ENCODE results near the gene LRRIQ1.
A peak's percentile ranks its signal among the peaks of the same experiment; 100 is the strongest.

The LRRIQ1 gene

GRCh38 chr12:85057370-85057963, 21.3 kb downstream of the LRRIQ1 start:
- no peak overlapping the region for H3K4me3 ChIP-seq (ENCODE audit: control insufficient read depth, low read depth, low read length)
- TF ChIP-seq, protein P1, sequence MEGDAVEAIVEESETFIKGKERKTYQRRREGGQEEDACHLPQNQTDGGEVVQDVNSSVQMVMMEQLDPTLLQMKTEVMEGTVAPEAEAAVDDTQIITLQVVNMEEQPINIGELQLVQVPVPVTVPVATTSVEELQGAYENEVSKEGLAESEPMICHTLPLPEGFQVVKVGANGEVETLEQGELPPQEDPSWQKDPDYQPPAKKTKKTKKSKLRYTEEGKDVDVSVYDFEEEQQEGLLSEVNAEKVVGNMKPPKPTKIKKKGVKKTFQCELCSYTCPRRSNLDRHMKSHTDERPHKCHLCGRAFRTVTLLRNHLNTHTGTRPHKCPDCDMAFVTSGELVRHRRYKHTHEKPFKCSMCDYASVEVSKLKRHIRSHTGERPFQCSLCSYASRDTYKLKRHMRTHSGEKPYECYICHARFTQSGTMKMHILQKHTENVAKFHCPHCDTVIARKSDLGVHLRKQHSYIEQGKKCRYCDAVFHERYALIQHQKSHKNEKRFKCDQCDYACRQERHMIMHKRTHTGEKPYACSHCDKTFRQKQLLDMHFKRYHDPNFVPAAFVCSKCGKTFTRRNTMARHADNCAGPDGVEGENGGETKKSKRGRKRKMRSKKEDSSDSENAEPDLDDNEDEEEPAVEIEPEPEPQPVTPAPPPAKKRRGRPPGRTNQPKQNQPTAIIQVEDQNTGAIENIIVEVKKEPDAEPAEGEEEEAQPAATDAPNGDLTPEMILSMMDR (conservative IDR thresholded peaks at IDR 0.05; ENCODE audit: control insufficient read depth, insufficient read depth, low read depth, low read length) = peak; percentile 85
- peak; percentile 56 for DNase-seq (ENCODE audit: low read depth)

GRCh38 chr12:85058339-85058738, 22.2 kb downstream of the LRRIQ1 start:
- DNase-seq (ENCODE audit: low read depth) = no peak
- TF ChIP-seq, protein P1 (conservative IDR thresholded peaks at IDR 0.05; ENCODE audit: control insufficient read depth, insufficient read depth, low read depth, low read length) = no peak
- H3K4me3 ChIP-seq (ENCODE audit: control insufficient read depth, low read depth, low read length) = no peak overlapping the region

- H3K4me3 ChIP-seq (ENCODE audit: control insufficient read depth, low read depth, low read length) = no peak overlapping the region
- no peak for DNase-seq (ENCODE audit: low read depth)
- TF ChIP-seq, protein P1 (conservative IDR thresholded peaks at IDR 0.05; ENCODE audit: control insufficient read depth, insufficient read depth, low read depth, low read length) = no peak
Observed at GRCh38 chr12:85059594-85059993, 23.4 kb downstream of the LRRIQ1 start.

GRCh38 chr12:85060916-85061315, 24.8 kb downstream of the LRRIQ1 start:
- TF ChIP-seq, protein P1 (conservative IDR thresholded peaks at IDR 0.05; ENCODE audit: control insufficient read depth, insufficient read depth, low read depth, low read length) = no peak
- no peak overlapping the region for H3K4me3 ChIP-seq (ENCODE audit: control insufficient read depth, low read depth, low read length)

DNA sequence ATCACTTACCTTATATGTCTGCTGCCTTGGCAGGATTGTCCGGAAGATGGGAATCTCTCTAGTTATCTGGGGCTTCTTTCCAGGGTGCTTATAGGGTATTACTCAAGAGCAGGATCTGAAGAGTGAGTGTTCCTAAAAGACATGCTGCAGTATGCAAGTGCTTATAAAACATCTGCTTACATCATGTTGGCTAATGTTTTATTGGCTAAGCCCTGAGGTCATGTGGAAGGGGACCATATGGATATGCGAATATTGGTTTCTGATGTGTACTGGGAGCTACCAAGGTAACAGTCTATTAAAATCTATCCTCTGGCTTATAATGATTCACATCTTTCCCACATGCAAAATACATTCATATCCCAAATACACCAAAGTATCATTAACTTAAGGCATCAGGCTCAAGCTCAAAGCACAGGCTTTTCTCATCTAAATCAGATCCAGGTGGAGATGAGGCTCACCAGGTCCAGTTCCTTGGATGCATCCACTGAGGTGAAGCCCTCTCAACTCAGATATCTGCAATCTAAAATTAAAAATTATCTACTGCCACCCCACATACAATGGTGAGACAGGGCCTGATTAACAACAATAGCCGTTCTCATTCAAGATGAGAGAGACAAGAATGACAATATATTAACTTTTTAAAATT, 29.8 kb downstream of the LRRIQ1 start:
- no peak overlapping the region for H3K4me3 ChIP-seq (ENCODE audit: control insufficient read depth, low read depth, low read length)

More at GRCh38 chr12:85060916-85061315, 24.8 kb downstream of the LRRIQ1 start:
- no peak for DNase-seq (ENCODE audit: low read depth)

GRCh38 chr12:85072826-85073225, 36.7 kb downstream of the LRRIQ1 start:
- no peak for DNase-seq (ENCODE audit: low read depth)
- TF ChIP-seq, protein P1 (conservative IDR thresholded peaks at IDR 0.05; ENCODE audit: control insufficient read depth, insufficient read depth, low read depth, low read length) = no peak

More for the DNA sequence above, 29.8 kb downstream of the LRRIQ1 start:
- TF ChIP-seq, protein P1 (conservative IDR thresholded peaks at IDR 0.05; ENCODE audit: control insufficient read depth, insufficient read depth, low read depth, low read length) = no peak
- DNase-seq (ENCODE audit: low read depth) = peak; percentile 30

More at GRCh38 chr12:85072826-85073225, 36.7 kb downstream of the LRRIQ1 start:
- no peak overlapping the region for H3K4me3 ChIP-seq (ENCODE audit: control insufficient read depth, low read depth, low read length)

Data from fibroblast of mammary gland (primary cell).